Heart right ventricle (tissue), 16 donors: ENCODE measurements around the gene COQ8B. TPM values are rescaled to one million over a fixed set of nuclear protein-coding genes. Genes with fewer than 3 reads are reported as not detected.
A peak's percentile ranks its signal among the peaks of the same experiment; 100 is the strongest.

Experiments
- ATAC-seq, 8 donors: fragments of 200-7000 bp; cut with Tn5 transposase; one replicate each; pipeline ENCODE4 v1.9.1; 2020; ENCODE audit warnings: mild to moderate bottlenecking in 8 of 8, moderate library complexity in 8 of 8, moderate number of reproducible peaks in 1 of 8
- DNase-seq, 2 donors: peaks; one replicate each; pipeline ENCODE4 v3.0.0-alpha.2; 2020
- H3K27ac ChIP-seq, 10 donors: fragments of 200-600 bp; sonication (generic) in 2 of 10; one replicate each; pipeline versions ENCODE4 v1.5.0 to v1.8.0; 2020 to 2022; ENCODE audit warnings: mild to moderate bottlenecking in 3 of 10
- H3K27me3 ChIP-seq, 7 donors: fragments of 200-600 bp; one replicate each; pipeline ENCODE4 v1.8.0; 2021 to 2022; ENCODE audit warnings: mild to moderate bottlenecking in 2 of 7
- H3K36me3 ChIP-seq, 9 donors: fragments of 200-600 bp; sonication (generic) in 1 of 9; one replicate each; pipeline versions ENCODE4 v1.5.0 to v1.8.0; 2020 to 2022; ENCODE audit warnings: mild to moderate bottlenecking in 2 of 9
- H3K4me1 ChIP-seq, 9 donors: fragments of 200-600 bp; sonication (generic) in 1 of 9; one replicate each; pipeline versions ENCODE4 v1.5.0 to v1.8.0; 2020 to 2022; ENCODE audit warnings: mild to moderate bottlenecking in 4 of 9
- H3K4me3 ChIP-seq, 10 donors: fragments of 200-600 bp; sonication (generic) in 2 of 10; one replicate each; pipeline versions ENCODE4 v1.5.0 to v1.8.0; 2020 to 2022; ENCODE audit warnings: mild to moderate bottlenecking in 7 of 10, moderate library complexity in 2 of 10
- H3K9me3 ChIP-seq, 11 donors: fragments of 200-600 bp in 10 of 11; sonication (generic) in 2 of 11; one replicate each; pipeline versions ENCODE4 v1.5.0 to v1.8.0; 2013 to 2022; ENCODE audit warnings: mild to moderate bottlenecking in 2 of 11, control low read depth in 1 of 11, moderate library complexity in 1 of 11
- CTCF ChIP-seq, 9 donors: fragments of 200-600 bp; sonication (generic) in 2 of 9; IDR thresholded peaks; one replicate each; pipeline versions ENCODE4 v1.5.0 to v1.8.0; 2021 to 2022; ENCODE audit warnings: antibody characterized with exemption in 9 of 9, mild to moderate bottlenecking in 5 of 9, moderate library complexity in 1 of 9
- WGBS, 2 donors: extraction: QIAGEN DNeasy Blood & Tissue Kit; methylation state at CpG; one replicate each; pipeline ENCODE4 v1.1.7; 2013; ENCODE audit warnings: inconsistent platforms in 1 of 2; 5-methylcytosine and 5-hydroxymethylcytosine counted together
- intact Hi-C, 10 donors: fragments of 100-400 bp; cut with DNase I; formaldehyde crosslinking; loops; one replicate each; pipeline versions ENCODE4 v1.11.1 to v1.14.2; 2022
- polyA plus RNA-seq, 2 donors: library from polyadenylated mRNA; stranded (reverse); fragments of 200-250 nt; gene quantifications; one replicate each; pipeline ENCODE4 v1.2.3, GENCODE V29; 2013
- total RNA-seq, 10 donors: library from RNA; stranded (reverse); fragmentation: NEBNext Ultra II Directional in 3 of 10; extraction: Animal tissue kit (Norgen Biotek cat#: 25700) in 3 of 10; gene quantifications; one replicate each; pipeline versions ENCODE4 v1.2.1 to v1.2.4, GENCODE V29; 2021 to 2023
- donor health status: Arrhythmogenic right ventricular cardiomyopathy.
- donor health status: ischemic (EF 13 %, LVEDD 7.1; RV severe dilation, severe dysfunction).
- donor health status: healthy with polysubstance abuse.
- donor health status: DM: no; HTN: yes; CAD: no.
- donor health status: DM: no; HTN: no; CAD: no.
- donor health status: ischemic (EF 25% LVEDD 6.9; RV normal size, moderate dysfunction).
- donor health status: ischemic (EF 25% LVEDD 5.7; RV mildly dilated, moderate dysfunction).
- donor health status: healthy.
- donor health status: DM: yes; HTN: yes; CAD: no.
- donor health status: Ischemic cardiomyopathy.
- donor health status: ischemic (EF 35%, LVEDD 5.7; RV mildly dilated, moderate dysfunction).
- donor health status: nonischemic (EF 11% LVEDD 7.7; RV severe dilation, severe dysfunction).
- donor health status: DM: yes; HTN: yes; CAD: no.
- donor health status: PGD.
- donor health status: ischemic (EF 29% LVEDD 5.4; RV normal size, mild dysfunction).
- donor health status: nonischemic (EF 23%, LVEDD 6.1; RV moderate dilation, normal function).

Gene COQ8B
- total and polyA plus RNA-seq, 12 donors: 17.9 to 34.4 (median 27.5) TPM

- Histone ChIP-seq H3K4me1 (peaks cover 0 to 26% (median 18%) of the 10 kb centered on the region in 9 donors), H3K4me3 (no peak overlapping the region), H3K27ac (no peak overlapping the region), H3K27me3 (no peaks in the 10 kb centered on the region), H3K9me3 (no peaks in the 10 kb centered on the region), H3K36me3 (peaks cover 0 to 56% (median 13%) of the 10 kb centered on the region in 9 donors)
- ATAC-seq: no peak
- WGBS, 2 donors: 78 to 86% methylated on average over 4 of the region's 4 CpGs
- no peak for DNase-seq
- no peak for TF ChIP-seq CTCF (IDR thresholded peaks at IDR 0.05)
- intact Hi-C loops: no loop called here
These were observed 22.8 kb downstream of the COQ8B start for GRCh38 chr19:40693896-40694295.

GRCh38 chr19:40693150-40693788 lies 23.4 kb downstream of the COQ8B start:
- Histone ChIP-seq H3K9me3 (no peaks in the 10 kb centered on the region), H3K36me3 (peaks cover 0 to 50% (median 13%) of the 10 kb centered on the region in 9 donors), H3K27me3 (no peaks in the 10 kb centered on the region), H3K4me3 (no peak overlapping the region), H3K4me1 (peaks cover 0 to 32% (median 25%) of the 10 kb centered on the region in 9 donors), H3K27ac (no peak overlapping the region)
- 92 to 93% methylated on average over 11 of the region's 11 CpGs for WGBS, 2 donors
- ATAC-seq (no peak), DNase-seq (no peak)
- TF ChIP-seq CTCF (IDR thresholded peaks at IDR 0.05): no peak
- intact Hi-C loops: no loop called here

GRCh38 chr19:40692212-40692551 lies 24.5 kb downstream of the COQ8B start:
- Histone ChIP-seq H3K4me3 (no peak overlapping the region), H3K9me3 (no peaks in the 10 kb centered on the region), H3K4me1 (peaks cover 0 to 41% (median 31%) of the 10 kb centered on the region in 9 donors), H3K27me3 (no peaks in the 10 kb centered on the region), H3K27ac (peak overlapping the region in 4 of 10 donors; percentile 83 to 87 (median 86)), H3K36me3 (peaks cover 0 to 45% (median 13%) of the 10 kb centered on the region in 9 donors)
- intact Hi-C loops: no loop called here
- DNase-seq (no peak), ATAC-seq (no peak)
- WGBS, 2 donors: 81 to 82% methylated on average over 14 of the region's 14 CpGs
- TF ChIP-seq CTCF (IDR thresholded peaks at IDR 0.05): no peak

GRCh38 chr19:40691421-40692211 lies 25.1 kb downstream of the COQ8B start:
- intact Hi-C loops: no loop called here
- DNase-seq (no peak), ATAC-seq (peak in 2 of 8 donors; percentile 4)

More at GRCh38 chr19:40691421-40692211, 25.1 kb downstream of the COQ8B start:
- Histone ChIP-seq H3K4me3 (peak overlapping the region in 8 of 10 donors; percentile 51 to 82 (median 70)), H3K27ac (peak overlapping the region in 9 of 10 donors; percentile 83 to 91 (median 87)), H3K27me3 (no peaks in the 10 kb centered on the region), H3K9me3 (no peaks in the 10 kb centered on the region), H3K36me3 (peaks cover 0 to 44% (median 11%) of the 10 kb centered on the region in 9 donors), H3K4me1 (peaks cover 0 to 45% (median 31%) of the 10 kb centered on the region in 9 donors)
- WGBS, 2 donors: 76 to 78% methylated on average over 23 to 24 of the region's 24 CpGs
- TF ChIP-seq CTCF (IDR thresholded peaks at IDR 0.05): no peak
